GM19043 (cell line): ENCODE data around the gene ABHD6.
"Not testable (repeated sequence)": the region's sequence is repeated elsewhere in the genome, so short reads cannot be mapped to it uniquely, and the experiment has no call there.

Experiments
- ATAC-seq: cut with Tn5 transposase; IDR thresholded peaks from one replicate; pipeline ENCODE4 v1.9.1; 2021; ENCODE audit warnings: low read depth; ENCODE audit not compliant: unreplicated experiment

The ABHD6 gene

GRCh38 chr3:58271901-58272501 lies 34.4 kb downstream of the ABHD6 start:
- no peak for ATAC-seq

DNA sequence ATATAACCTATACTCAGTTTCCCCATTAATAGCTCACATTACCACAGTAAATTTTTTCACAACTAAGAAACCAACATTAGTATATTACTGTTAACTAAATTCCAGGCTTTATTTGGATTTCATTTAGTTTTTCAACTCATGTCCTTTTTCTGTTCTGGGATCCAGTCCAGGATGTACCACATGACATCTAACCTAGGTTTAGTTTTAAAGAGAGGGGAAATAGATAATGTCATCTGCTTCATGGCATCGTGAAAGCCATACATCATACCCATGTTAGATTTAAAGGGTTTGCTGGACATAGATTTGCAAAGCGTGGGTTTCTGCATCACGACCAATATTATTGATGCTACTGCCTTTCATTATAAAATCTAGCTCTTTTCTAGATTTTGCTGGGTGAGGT lies 35.3 kb downstream of the ABHD6 start:
- ATAC-seq: no peak

DNA sequence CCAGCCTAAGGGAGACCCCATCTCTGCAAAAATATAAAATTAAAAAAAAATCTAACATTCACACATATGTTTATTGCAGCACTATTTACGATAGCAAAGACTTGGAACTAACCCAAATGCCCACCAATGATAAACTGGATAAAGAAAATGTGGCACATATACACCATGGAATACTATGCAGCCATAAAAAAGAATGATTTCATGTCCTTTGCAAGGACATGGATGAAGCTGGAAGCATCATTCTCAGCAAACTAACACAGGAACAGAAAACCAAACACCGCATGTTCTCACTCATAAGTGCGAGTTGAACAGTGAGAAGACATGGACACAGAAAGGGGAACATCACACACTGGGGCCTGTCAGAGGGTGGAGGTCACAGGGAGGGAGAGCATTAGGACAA lies 35.8 kb downstream of the ABHD6 start:
- not testable (repeated sequence) for ATAC-seq

GRCh38 chr3:58274027-58274614 lies 36.5 kb downstream of the ABHD6 start:
- no peak for ATAC-seq

- ATAC-seq: no peak
These were observed 43.5 kb downstream of the ABHD6 start for GRCh38 chr3:58281069-58281468.

DNA sequence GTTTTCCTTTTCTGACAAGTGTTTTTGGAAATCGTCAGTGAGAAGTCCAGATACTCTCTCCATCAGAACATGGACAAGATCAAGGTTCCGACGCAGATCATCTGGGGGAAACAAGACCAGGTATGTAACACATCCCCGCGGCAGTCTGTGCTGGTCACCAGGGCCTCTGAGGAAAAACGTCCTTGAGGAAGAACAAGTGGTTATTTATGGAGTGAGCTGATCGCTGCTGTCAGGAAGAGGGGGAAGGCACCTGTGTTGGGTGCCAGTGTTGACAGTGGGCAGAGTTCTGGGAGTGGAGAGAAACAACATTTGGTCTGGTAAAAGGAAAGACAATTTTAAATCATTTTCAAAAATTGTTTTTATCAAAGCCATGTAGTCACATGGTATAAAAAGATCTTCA lies 47.7 kb downstream of the ABHD6 start:
- ATAC-seq: no peak

GRCh38 chr3:58287354-58287753 lies 49.8 kb downstream of the ABHD6 start:
- ATAC-seq: no peak

GRCh38 chr3:58288011-58288728 lies 50.6 kb downstream of the ABHD6 start:
- no peak for ATAC-seq

DNA sequence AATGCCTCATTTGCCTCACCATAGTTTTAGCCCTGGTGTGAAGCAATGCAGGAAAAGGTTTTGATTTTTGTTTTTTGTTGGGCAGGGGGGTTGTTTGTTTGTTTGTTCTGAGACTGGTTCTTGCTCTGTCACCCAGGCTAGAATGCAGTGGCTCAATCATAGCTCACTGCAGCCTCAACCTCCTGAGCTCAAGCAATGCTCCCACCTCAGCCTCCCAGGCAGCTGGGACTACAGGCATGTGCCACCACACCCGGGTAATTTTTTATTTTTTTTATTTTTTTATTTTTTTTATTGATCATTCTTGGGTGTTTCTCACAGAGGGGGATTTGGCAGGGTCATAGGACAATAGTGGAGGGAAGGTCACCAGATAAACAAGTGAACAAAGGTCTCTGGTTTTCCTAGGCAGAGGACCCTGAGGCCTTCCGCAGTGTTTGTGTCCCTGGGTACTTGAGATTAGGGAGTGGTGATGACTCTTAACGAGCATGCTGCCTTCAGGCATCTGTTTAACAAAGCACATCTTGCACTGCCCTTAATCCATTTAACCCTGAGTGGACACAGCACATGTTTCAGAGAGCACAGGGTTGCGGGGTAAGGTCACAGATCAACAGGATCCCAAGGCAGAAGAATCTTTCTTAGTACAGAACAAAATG lies 51.5 kb downstream of the ABHD6 start:
- not testable (repeated sequence) for ATAC-seq

GRCh38 chr3:58290446-58290845 lies 52.9 kb downstream of the ABHD6 start:
- not testable (repeated sequence) for ATAC-seq

DNA sequence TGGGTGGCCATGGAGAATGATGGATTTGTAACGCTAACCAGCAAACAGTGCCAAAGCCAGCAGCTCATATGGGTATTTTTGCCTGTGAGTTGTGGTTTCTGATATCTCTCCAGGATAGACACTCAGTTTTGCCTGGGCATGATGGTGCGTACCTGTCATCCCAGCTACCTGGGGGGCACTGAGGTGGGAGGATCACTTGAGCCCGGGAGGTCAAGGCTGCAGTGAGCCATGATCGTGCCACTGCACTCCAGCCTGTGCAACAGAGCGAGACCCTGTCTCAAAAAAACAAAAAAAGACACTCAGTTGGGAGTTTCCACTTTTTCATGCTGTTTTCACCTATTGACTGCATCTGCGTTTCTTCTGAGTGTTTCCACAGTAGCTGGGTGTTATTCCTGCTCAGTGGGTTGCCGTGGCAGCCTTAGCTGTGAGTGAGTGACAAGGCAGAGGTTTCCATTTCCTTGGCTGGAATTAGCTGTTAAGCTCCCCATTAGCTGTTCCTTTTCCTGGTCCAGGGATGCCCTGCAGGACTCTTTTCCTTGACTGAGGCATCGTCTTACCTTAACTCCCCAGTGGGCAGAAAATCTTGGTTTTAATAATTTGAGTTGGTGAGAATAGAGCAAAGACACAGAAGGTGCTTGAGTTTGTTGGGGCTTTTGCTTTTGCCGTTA lies 54.2 kb downstream of the ABHD6 start:
- no peak for ATAC-seq

GRCh38 chr3:58292866-58293265 lies 55.3 kb downstream of the ABHD6 start:
- ATAC-seq: no peak

DNA sequence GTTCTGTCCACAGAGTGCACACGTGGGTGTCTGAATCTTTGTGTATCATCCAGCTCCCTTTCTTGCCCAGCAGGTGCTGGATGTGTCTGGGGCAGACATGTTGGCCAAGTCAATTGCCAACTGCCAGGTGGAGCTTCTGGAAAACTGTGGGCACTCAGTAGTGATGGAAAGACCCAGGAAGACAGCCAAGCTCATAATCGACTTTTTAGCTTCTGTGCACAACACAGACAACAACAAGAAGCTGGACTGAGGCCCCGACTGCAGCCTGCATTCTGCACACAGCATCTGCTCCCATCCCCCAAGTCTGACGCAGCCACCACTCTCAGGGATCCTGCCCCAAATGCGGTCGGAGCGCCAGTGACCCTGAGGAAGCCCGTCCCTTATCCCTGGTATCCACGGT lies 55.9 kb downstream of the ABHD6 start:
- ATAC-seq: no peak

- no peak for ATAC-seq
These were observed 58.7 kb downstream of the ABHD6 start for GRCh38 chr3:58296269-58296668.

DNA sequence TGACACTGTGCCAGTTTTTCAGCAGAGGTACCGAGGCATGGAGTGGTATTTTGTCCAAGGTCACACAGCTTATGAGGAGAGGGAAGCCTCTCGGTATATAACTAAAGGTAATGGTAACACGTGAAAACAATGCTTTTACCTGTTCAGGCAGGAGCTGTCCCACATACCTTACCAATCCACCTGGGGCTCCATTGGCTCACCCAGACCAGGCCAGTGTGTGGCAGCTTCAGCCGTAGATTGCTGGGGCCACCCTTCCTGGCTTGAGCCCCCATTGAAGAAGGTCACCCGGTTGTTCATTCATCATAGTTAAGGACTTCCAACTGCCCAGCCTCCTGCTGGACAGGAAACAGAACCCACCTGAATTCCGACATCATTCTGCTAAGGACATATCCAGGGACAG lies 59.3 kb downstream of the ABHD6 start:
- no peak for ATAC-seq

DNA sequence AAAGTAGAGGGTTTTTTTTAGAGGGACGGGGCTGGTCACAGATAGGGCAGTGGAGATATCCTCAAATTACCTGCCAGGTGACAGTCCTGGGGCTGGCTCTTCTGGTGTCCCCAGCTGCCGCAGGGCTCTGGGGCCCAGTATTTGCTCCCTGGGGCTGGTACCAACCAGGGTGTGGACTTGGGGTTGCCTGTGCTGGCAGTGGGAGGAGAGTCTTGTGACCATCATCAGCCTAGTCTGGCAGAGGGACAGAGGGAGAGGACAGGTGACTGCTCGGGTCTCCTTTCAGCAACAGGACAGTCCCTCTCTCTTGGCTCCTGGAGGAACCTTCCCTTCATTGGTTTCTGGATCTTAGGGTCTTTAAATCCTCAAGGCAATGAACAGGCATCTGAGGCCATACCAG lies 60.6 kb downstream of the ABHD6 start:
- ATAC-seq: no peak

DNA sequence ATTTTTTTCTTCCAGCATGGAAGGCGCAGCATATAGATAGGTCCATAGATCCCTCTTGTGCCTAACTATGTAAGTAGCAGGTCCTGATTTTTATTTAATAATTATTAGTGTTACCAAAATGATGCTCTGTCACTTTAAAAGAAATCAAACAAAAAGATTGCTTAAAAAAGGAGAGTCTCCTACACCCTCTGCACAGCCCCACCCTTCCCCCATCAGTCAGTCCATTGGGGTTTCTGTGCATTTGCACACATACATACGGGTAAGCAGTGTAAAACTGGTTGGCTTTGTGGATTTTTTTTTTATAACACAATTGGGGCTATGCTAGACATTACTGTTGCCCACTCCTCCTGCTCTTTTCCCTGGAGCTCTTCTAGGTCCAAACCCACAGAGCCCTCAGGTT lies 61.5 kb downstream of the ABHD6 start:
- ATAC-seq: no peak

DNA sequence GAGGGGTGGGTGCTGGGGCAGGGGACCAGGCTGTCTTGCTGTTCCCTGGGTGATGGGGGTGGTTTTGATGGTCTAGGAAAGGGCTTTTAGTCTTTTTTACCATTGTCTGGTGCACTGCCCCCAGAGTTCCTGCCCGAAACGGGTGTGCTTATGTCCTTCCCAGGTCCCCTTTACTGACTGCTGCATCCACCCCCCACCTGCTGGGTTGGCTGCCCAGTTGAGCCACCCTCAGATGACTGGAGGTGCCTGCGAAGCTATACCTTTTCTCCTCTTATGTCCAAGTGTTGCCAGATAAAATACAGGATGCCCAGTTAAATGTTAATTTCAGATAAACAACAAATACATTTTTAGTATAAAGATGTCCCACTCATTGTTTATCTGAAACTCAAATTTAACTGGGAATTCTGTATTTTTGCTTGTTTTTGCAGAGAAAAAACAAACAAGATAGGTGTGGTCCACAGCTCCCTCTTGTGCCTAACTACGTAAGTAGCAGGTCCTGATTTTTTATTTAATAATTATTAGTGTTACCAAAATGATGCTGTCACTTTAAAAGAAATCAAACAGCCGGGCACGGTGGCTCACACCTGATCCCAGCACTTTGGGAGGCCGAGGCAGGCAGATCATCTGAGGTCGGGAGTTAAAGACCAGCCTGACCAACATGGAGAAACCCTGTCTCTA lies 62.4 kb downstream of the ABHD6 start:
- ATAC-seq: no peak

GRCh38 chr3:58305882-58306711 lies 68.5 kb downstream of the ABHD6 start, which contains the start of the genes HTD2 and RPP14:
TSS of gene HTD2 (plus strand) at chr3:58306520. CDS start at chr3:58317614, 11,094 bp downstream.
TSS of gene RPP14 (plus strand) at chr3:58306245. CDS start at chr3:58310330, 4,085 bp downstream.
- ATAC-seq: peak; percentile 85
